Neuron (in vitro differentiated cells): Measurements from ENCODE around the gene SNPH.
"Not testable (repeated sequence)": the region's sequence is repeated elsewhere in the genome, so short reads cannot be mapped to it uniquely, and the experiment has no call there.

ENCODE experiments used
- H2AFZ ChIP-seq: one replicate; pipeline ENCODE4 v1.6.1; 2013; ENCODE audit warnings: low read depth, mild to moderate bottlenecking, inconsistent platforms, low read length, moderate library complexity
- H3K27me3 ChIP-seq: one replicate; pipeline ENCODE4 v1.6.1; 2013; ENCODE audit warnings: low read length; ENCODE audit not compliant: insufficient read depth
- H3K36me3 ChIP-seq: one replicate; pipeline ENCODE4 v1.6.1; 2013; ENCODE audit warnings: low read length; ENCODE audit not compliant: insufficient read depth
- H3K4me1 ChIP-seq: one replicate; pipeline ENCODE4 v1.6.1; 2013; ENCODE audit warnings: low read length; ENCODE audit not compliant: insufficient read depth
- H3K4me3 ChIP-seq: 2 replicates; pipeline ENCODE4 v1.5.1; 2013; ENCODE audit warnings: mild to moderate bottlenecking, low read length, moderate library complexity
- H3K9me3 ChIP-seq: one replicate; pipeline ENCODE4 v1.6.1; 2013; ENCODE audit warnings: low read length

Gene SNPH

DNA sequence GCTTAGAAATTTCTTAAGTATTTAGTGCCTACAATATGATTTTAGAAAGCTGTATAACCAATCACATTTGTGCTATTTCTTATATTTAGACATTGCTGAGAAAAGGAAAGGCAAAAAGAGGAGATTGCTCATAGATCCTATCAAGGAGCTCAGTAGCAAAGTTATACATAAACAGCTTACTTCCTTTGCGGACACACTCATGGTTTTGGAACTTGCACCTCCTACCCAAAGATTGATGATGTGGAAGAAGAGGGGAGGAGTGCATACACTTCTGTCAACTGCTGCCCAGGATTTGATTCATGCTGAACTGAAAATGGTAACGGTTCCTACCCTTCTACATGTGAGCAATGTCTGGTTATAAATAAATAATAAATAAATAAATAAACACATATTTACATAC is 23.6 kb upstream of the SNPH start:
- no peaks in the 10 kb centered on the region for H3K9me3 ChIP-seq
- H3K4me1 ChIP-seq = peaks cover 15% of the 10 kb centered on the region
- H3K36me3 ChIP-seq = no peaks in the 10 kb centered on the region
- H3K4me3 ChIP-seq = no peak overlapping the region
- H2AFZ ChIP-seq = no peak overlapping the region
- peaks cover 23% of the 10 kb centered on the region for H3K27me3 ChIP-seq

- Histone ChIP-seq H3K4me1 (peaks cover 11% of the 10 kb centered on the region), H3K9me3 (no peaks in the 10 kb centered on the region), H2AFZ (no peak overlapping the region), H3K4me3 (no peak overlapping the region), H3K27me3 (peaks cover 25% of the 10 kb centered on the region), H3K36me3 (no peaks in the 10 kb centered on the region)
Measured at GRCh38 chr20:1245578-1245977, 20.5 kb upstream of the SNPH start.

- no peaks in the 10 kb centered on the region for H3K9me3 ChIP-seq
- no peaks in the 10 kb centered on the region for H3K36me3 ChIP-seq
- peaks cover 25% of the 10 kb centered on the region for H3K27me3 ChIP-seq
Measured at GRCh38 chr20:1247689-1248088, 18.4 kb upstream of the SNPH start.

DNA sequence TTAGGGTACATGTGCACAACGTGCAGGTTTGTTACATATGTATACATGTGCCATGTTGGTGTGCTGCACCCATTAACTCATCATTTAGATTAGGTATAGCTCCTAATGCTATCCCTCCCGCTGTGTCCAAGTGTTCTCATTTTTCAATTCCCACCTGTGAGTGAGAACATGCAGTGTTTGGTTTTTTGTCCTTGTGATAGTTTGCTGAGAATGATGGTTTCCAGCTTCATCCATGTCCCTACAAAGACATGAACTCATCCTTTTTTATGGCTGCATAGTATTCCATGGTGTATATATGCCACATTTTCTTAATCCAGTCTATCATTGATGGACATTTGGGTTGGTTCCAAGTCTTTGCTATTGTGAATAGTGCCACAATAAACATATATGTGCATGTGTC is 15.8 kb upstream of the SNPH start:
- H3K9me3 ChIP-seq, H2AFZ ChIP-seq, H3K4me1 ChIP-seq, H3K4me3 ChIP-seq, H3K36me3 ChIP-seq: not testable (repeated sequence)
- peaks cover 15% of the 10 kb centered on the region for H3K27me3 ChIP-seq

More at GRCh38 chr20:1247689-1248088, 18.4 kb upstream of the SNPH start:
- no peak overlapping the region for H3K4me3 ChIP-seq
- no peak overlapping the region for H2AFZ ChIP-seq
- no peaks in the 10 kb centered on the region for H3K4me1 ChIP-seq

GRCh38 chr20:1252416-1252815 is 13.7 kb upstream of the SNPH start:
- H3K27me3 ChIP-seq = peaks cover 9% of the 10 kb centered on the region
- no peaks in the 10 kb centered on the region for H3K9me3 ChIP-seq
- H3K36me3 ChIP-seq = no peaks in the 10 kb centered on the region
- H3K4me3 ChIP-seq = no peak overlapping the region
- H3K4me1 ChIP-seq = no peaks in the 10 kb centered on the region
- no peak overlapping the region for H2AFZ ChIP-seq

DNA sequence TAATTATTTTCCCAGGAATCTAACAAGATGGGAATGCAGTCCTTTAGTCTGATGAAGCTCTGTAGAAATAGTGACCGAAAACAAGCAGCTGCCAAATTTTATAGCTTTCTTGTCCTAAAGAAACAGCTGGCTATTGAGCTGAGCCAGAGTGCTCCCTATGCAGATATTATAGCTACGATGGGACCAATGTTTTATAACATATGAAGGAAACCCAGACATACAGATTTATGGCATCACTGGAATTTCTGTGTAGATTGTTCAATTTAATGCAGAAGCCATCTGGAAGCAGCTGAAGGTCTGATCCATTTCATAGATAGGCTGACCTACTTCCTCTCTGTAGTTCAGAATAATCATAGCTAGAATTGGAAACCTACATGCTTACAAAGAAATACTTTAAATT is 11.8 kb upstream of the SNPH start:
- peaks cover 6% of the 10 kb centered on the region for H3K27me3 ChIP-seq
- H2AFZ ChIP-seq = no peak overlapping the region
- no peaks in the 10 kb centered on the region for H3K9me3 ChIP-seq
- no peaks in the 10 kb centered on the region for H3K4me1 ChIP-seq
- H3K36me3 ChIP-seq = no peaks in the 10 kb centered on the region
- no peak overlapping the region for H3K4me3 ChIP-seq

- H3K27me3 ChIP-seq = peaks cover 6% of the 10 kb centered on the region
- no peak overlapping the region for H3K4me3 ChIP-seq
- no peaks in the 10 kb centered on the region for H3K36me3 ChIP-seq
- no peaks in the 10 kb centered on the region for H3K4me1 ChIP-seq
- no peak overlapping the region for H2AFZ ChIP-seq
- H3K9me3 ChIP-seq = no peaks in the 10 kb centered on the region
Measured at GRCh38 chr20:1255675-1256074, 10.4 kb upstream of the SNPH start.

GRCh38 chr20:1263853-1264252 is 2.2 kb upstream of the SNPH start:
- Histone ChIP-seq H3K4me3 (no peak overlapping the region), H3K36me3 (no peaks in the 10 kb centered on the region), H3K9me3 (no peaks in the 10 kb centered on the region), H3K27me3 (peaks cover 35% of the 10 kb centered on the region), H2AFZ (no peak overlapping the region), H3K4me1 (peaks cover 8% of the 10 kb centered on the region)

DNA sequence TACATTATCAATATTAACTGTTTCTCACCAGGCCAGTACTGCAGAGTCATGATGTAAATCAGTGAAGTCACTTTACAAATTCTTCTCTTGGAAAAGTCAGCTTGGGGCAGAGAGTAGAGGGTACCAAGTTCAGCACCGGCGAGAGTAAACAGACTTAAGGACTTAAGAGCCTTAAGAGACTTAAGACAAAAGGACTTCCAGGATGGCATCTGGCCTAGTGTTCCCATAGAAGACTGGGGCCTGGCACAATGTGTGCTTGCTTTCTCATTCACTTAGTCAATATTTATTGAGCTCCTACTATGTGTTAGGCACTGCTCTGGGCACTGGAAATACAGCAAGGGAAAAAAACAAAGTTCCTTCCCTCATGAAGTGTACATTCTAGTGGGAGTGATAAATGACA is 1.4 kb upstream of the SNPH start:
- peaks cover 8% of the 10 kb centered on the region for H3K4me1 ChIP-seq
- H3K4me3 ChIP-seq = no peak overlapping the region
- no peak overlapping the region for H2AFZ ChIP-seq
- H3K36me3 ChIP-seq = no peaks in the 10 kb centered on the region
- H3K27me3 ChIP-seq = peaks cover 35% of the 10 kb centered on the region
- H3K9me3 ChIP-seq = no peaks in the 10 kb centered on the region

GRCh38 chr20:1265226-1265915 is 723 bp upstream of the SNPH start:
- peak overlapping the region; percentile 52 for H3K4me3 ChIP-seq

DNA sequence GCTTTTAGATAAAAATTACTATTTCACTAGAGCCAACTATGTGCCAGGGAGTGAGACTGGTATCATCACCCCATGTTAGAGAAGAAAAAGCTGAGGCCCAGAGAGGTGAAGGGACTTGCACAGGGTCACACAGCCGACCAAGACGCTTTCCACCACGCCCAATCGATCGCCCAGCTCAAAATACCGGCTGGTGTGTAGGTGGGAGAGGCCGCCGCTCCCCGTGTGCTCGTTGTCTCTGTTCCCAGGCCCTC is 253 bp upstream of the SNPH start:
- Histone ChIP-seq H3K4me1 (peaks cover 8% of the 10 kb centered on the region), H3K36me3 (no peaks in the 10 kb centered on the region), H3K4me3 (peak overlapping the region; percentile 52), H2AFZ (peak overlapping the region; percentile 94), H3K9me3 (no peaks in the 10 kb centered on the region), H3K27me3 (peaks cover 36% of the 10 kb centered on the region)

More at GRCh38 chr20:1265226-1265915, 723 bp upstream of the SNPH start:
- peaks cover 35% of the 10 kb centered on the region for H3K27me3 ChIP-seq
- H2AFZ ChIP-seq = peak overlapping the region; percentile 94
- no peaks in the 10 kb centered on the region for H3K36me3 ChIP-seq
- peaks cover 8% of the 10 kb centered on the region for H3K4me1 ChIP-seq
- no peaks in the 10 kb centered on the region for H3K9me3 ChIP-seq

DNA sequence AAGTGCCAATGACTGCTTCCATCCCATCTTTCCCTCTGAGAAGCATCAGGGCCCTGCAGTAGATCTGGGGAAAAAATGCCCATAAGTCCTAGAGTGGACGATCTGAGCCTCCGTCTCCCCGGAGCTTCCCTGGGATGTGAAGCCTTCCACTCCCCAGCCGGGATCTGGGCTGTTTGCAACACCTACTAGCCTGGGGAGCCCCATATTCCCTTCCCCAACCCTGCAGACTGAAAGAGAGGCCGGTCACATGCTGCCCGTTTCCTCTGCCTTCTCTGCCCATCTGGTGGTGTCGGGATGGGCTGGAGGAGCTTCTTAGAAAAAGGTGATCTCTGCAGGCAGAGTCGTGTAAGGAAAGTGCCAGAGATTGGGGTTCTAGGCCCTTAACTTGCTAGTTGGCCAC is 1.1 kb downstream of the SNPH start:
- no peaks in the 10 kb centered on the region for H3K9me3 ChIP-seq
- H3K4me1 ChIP-seq = peaks cover 8% of the 10 kb centered on the region
- no peaks in the 10 kb centered on the region for H3K36me3 ChIP-seq
- H3K27me3 ChIP-seq = peaks cover 34% of the 10 kb centered on the region
- H2AFZ ChIP-seq = no peak overlapping the region
- peak overlapping the region; percentile 52 for H3K4me3 ChIP-seq

DNA sequence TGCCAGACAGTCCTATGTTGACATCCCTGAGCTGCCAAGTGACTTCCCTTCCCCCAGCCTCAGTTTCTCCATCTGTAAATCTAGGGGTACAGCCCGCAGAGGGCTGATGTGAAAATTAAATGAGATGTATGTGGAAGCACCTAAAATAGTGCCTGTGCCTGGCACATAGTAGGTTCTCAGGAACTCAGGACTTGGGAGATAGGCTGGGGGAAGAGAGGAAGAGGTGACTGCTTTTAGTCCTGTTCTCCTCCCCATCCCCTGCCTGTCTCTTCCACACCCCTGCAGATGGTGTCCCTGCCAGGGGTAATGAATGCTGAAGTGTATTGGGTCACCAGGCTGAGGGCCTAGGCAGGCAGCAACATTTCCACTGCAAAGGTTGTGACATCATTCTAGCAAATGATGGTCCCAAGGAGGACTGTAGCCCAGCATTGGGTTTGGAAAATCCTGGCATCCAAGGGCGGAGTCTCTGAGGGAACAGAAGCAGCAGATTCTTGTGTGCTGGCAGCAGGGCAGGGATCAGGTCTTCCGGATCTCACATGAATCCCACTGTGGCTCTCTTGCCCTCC is 1.8 kb downstream of the SNPH start:
- Histone ChIP-seq H3K4me1 (peaks cover 8% of the 10 kb centered on the region), H3K4me3 (no peak overlapping the region)

GRCh38 chr20:1269235-1269634 is 3.1 kb downstream of the SNPH start:
- Histone ChIP-seq H3K4me1 (peaks cover 8% of the 10 kb centered on the region), H3K27me3 (peaks cover 42% of the 10 kb centered on the region)

More for the DNA sequence above, 1.8 kb downstream of the SNPH start:
- H2AFZ ChIP-seq = no peak overlapping the region
- H3K36me3 ChIP-seq = no peaks in the 10 kb centered on the region
- H3K9me3 ChIP-seq = no peaks in the 10 kb centered on the region
- peaks cover 39% of the 10 kb centered on the region for H3K27me3 ChIP-seq

More at GRCh38 chr20:1269235-1269634, 3.1 kb downstream of the SNPH start:
- Histone ChIP-seq H3K9me3 (no peaks in the 10 kb centered on the region), H3K36me3 (no peaks in the 10 kb centered on the region), H3K4me3 (no peak overlapping the region), H2AFZ (no peak overlapping the region)
